ENCODE data around the gene LSM14A.
"Not testable (repeated sequence)": the region's sequence is repeated elsewhere in the genome, so short reads cannot be mapped to it uniquely, and the experiment has no call there.

The LSM14A gene

DNA sequence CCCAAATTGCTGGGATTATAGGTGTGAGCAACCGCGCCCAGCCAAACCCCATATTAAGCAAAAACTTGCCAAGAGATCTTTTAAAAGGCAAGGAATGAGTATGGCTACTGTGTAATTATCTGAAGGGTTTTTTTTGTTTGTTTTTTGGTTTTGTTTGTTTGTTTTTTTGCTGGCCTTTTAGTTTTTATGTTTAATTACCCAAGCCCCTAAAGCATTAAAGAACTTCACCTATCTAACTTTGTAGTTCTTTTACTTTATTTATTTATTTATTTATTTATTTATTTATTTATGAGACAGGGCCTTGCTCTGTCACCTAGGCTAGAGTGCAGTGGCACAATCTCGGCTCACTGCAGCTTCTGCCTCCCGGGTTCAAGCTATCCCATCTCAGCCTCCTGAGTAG lies 41.7 kb downstream of the LSM14A start:
- no peak for DNase-seq (ENCODE audit: low read depth)
- H3K4me3 ChIP-seq (ENCODE audit: low read depth, low read length), result no peak overlapping the region
- TF ChIP-seq, protein P1, sequence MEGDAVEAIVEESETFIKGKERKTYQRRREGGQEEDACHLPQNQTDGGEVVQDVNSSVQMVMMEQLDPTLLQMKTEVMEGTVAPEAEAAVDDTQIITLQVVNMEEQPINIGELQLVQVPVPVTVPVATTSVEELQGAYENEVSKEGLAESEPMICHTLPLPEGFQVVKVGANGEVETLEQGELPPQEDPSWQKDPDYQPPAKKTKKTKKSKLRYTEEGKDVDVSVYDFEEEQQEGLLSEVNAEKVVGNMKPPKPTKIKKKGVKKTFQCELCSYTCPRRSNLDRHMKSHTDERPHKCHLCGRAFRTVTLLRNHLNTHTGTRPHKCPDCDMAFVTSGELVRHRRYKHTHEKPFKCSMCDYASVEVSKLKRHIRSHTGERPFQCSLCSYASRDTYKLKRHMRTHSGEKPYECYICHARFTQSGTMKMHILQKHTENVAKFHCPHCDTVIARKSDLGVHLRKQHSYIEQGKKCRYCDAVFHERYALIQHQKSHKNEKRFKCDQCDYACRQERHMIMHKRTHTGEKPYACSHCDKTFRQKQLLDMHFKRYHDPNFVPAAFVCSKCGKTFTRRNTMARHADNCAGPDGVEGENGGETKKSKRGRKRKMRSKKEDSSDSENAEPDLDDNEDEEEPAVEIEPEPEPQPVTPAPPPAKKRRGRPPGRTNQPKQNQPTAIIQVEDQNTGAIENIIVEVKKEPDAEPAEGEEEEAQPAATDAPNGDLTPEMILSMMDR (IDR thresholded peaks at IDR 0.05; ENCODE audit: control insufficient read depth, extremely low read depth, insufficient read depth), result no peak

DNA sequence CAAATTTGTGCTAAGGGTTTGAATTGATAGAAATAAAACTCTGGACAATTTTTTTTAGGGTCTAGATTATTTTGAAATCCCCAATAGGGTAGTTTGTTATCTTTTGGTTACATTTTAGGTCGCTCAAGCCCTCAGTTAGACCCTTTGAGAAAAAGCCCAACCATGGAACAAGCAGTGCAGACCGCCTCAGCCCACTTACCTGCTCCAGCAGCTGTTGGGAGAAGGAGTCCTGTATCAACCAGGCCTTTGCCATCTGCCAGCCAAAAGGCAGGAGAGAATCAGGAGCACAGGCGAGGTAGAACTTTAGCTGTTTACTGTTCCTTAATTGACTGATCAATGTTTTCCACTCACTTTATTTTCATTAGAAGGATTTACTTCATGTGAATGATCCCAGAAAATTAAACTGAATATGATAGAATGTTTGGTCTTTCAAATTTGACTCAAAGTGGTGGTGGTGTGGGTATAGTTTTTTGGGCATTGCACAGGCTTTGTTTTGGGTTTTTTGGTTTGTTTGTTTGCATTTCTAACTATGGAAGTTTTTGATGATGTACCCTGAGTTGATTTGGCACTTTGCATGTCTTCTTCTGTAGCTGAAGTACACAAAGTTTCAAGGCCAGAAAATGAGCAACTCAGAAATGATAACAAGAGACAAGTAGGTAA lies 42.8 kb downstream of the LSM14A start:
- DNase-seq (ENCODE audit: low read depth), result no peak
- TF ChIP-seq, protein P1 (IDR thresholded peaks at IDR 0.05; ENCODE audit: control insufficient read depth, extremely low read depth, insufficient read depth), result no peak
- H3K4me3 ChIP-seq (ENCODE audit: low read depth, low read length), result no peak overlapping the region

- no peak overlapping the region for H3K4me3 ChIP-seq (ENCODE audit: low read depth, low read length)
- TF ChIP-seq, protein P1 (IDR thresholded peaks at IDR 0.05; ENCODE audit: control insufficient read depth, extremely low read depth, insufficient read depth), result no peak
- no peak for DNase-seq (ENCODE audit: low read depth)
Observed at GRCh38 chr19:34215666-34216038, 43.3 kb downstream of the LSM14A start.

DNA sequence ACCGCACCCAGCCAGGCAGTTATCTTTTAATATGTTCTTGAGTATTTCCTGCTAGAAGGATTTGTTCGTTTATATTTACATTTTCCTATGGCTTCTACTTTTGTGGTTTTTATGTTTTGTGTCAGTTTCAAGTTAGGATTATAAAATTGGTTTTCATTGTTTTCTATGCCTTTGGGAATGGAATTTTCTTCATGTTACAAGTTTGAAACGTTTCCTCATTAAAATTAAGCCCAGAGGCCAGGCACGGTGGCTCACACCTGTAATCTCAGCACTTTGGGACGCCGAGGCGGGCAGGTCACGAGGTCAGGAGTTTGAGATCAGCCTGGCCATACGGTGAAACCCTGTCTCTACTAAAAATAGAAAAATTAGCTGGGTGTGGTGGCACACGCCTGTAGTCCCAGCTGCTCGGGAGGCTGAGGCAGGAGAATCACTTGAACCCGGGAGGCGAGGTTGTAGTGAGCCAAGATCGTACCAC lies 44.5 kb downstream of the LSM14A start:
- DNase-seq (ENCODE audit: low read depth), result peak; percentile 43
- not testable (repeated sequence) for H3K4me3 ChIP-seq (ENCODE audit: low read depth, low read length)

DNA sequence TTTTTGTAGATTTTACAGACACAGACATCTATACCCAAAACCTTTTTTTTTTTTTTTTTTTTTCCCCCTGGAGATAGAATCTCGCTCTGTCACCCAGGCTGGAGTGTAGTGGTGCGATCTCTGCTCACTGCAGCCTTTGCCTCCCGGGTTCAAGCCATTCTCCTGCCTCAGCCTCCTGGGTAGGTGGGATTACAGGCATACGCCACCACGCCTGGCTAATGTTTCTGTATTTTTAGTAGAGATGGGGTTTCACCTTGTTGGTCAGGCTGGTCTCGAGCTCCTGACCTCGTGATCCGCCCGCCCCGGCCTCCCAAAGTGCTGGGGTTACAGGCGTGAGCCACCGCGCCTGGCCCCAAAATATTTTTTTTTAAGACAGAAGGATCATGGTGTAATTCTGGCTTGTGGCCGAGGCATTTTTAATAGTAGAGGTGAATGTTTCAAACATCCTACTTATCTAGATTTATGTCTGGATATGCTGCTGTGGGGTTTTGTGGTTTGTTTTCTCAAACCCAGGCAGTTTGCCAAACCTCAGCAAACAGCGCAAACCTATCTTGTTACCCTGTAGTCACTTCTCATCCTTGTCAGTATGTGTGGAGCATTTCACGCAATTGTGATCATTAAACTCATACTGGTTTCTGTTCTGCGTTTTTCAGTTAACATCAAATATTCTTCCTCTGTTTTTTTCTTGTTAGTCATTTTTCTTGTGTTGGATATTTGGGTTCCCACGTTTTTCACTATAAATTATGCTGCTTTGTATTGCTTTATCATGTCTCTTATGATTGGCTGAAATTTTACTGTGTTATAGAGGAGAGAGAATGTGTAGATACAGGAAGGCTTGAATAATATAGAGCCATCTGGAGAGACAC lies 45.9 kb downstream of the LSM14A start:
- no peak overlapping the region for H3K4me3 ChIP-seq (ENCODE audit: low read depth, low read length)
- DNase-seq (ENCODE audit: low read depth), result peak; percentile 91
- TF ChIP-seq, protein P1 (IDR thresholded peaks at IDR 0.05; ENCODE audit: control insufficient read depth, extremely low read depth, insufficient read depth), result no peak

GRCh38 chr19:34218818-34219164 lies 46.5 kb downstream of the LSM14A start:
- DNase-seq (ENCODE audit: low read depth), result no peak
- no peak overlapping the region for H3K4me3 ChIP-seq (ENCODE audit: low read depth, low read length)
- TF ChIP-seq, protein P1 (IDR thresholded peaks at IDR 0.05; ENCODE audit: control insufficient read depth, extremely low read depth, insufficient read depth), result no peak

DNA sequence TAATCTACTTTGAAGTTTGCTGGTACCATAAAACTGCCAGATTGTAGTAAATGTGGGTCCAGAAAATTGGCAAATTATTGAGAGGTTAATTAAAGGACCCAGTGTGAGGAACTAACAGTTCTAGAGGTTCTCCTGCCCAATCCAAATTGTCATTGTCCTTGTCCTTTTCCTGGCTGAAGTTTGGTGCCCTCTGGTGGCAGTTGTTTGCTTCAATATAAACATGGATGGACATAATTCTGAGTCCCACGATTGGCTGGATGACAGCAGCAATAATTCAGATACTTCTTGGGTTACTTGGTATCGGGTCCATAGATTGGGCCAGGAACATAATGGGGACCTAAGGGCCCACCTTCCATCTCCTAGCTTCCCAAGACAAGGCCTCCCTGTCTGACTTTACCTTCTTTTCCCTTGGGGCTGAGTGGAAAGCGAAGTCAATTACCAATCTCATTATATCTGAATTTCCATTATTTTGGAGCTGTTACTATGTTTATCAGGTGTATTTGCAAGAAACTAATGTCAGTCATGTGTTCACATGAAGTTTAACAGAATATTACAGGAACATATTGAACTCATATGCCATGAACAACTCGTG lies 48.3 kb downstream of the LSM14A start:
- TF ChIP-seq, protein P1 (IDR thresholded peaks at IDR 0.05; ENCODE audit: control insufficient read depth, extremely low read depth, insufficient read depth), result peak; percentile 78
- no peak overlapping the region for H3K4me3 ChIP-seq (ENCODE audit: low read depth, low read length)
- peak; percentile 72 for DNase-seq (ENCODE audit: low read depth)

Data from LNCaP clone FGC (cell line).